Gastroesophageal sphincter (tissue), 4 donors: ENCODE results near the gene STH. TPM values are rescaled to one million over a fixed set of nuclear protein-coding genes. Genes with fewer than 3 reads are reported as not detected.

Experiments
- ATAC-seq: fragments of 150-250 bp; one replicate; pipeline ENCODE4 v1.9.1; 2016; ENCODE audit warnings: mild to moderate bottlenecking, moderate library complexity
- H3K27ac ChIP-seq, 4 donors: fragments of 200-600 bp; sonication (generic) in 3 of 4; 1 replicate in 3 of 4; 2 replicates in 1 of 4; pipeline ENCODE4 v1.5.1; 2016 to 2019
- H3K27me3 ChIP-seq: fragments of 200-600 bp; sonication (generic); one replicate; pipeline ENCODE4 v1.5.1; 2019
- H3K36me3 ChIP-seq, 2 donors: fragments of 200-600 bp; sonication (generic); one replicate each; pipeline ENCODE4 v1.5.1; 2019; ENCODE audit warnings: control low read depth in 1 of 2
- H3K4me1 ChIP-seq, 3 donors: fragments of 200-600 bp; sonication (generic); 1 replicate in 2 of 3; 2 replicates in 1 of 3; pipeline ENCODE4 v1.5.1; 2016 to 2019; ENCODE audit warnings: control low read depth in 2 of 3
- H3K4me3 ChIP-seq, 2 donors: fragments of 200-600 bp; sonication (generic); one replicate each; pipeline ENCODE4 v1.5.1; 2019; ENCODE audit warnings: mild to moderate bottlenecking in 1 of 2, moderate library complexity in 1 of 2
- H3K9me3 ChIP-seq, 3 donors: fragments of 200-600 bp; sonication (generic); one replicate each; pipeline ENCODE4 v1.5.1; 2017 to 2019; ENCODE audit warnings: control low read depth in 2 of 3
- CTCF ChIP-seq, 4 experiments: fragments of 200-600 bp in 2 of 4; fragments of 450-650 bp in 2 of 4; sonication (generic) in 1 of 4; IDR thresholded peaks; one replicate each; pipeline ENCODE4 v1.5.1; 2017 to 2019; ENCODE audit warnings: antibody characterized with exemption in 4 of 4, mild to moderate bottlenecking in 2 of 4, moderate library complexity in 2 of 4
- EP300 ChIP-seq: sonication (generic); formaldehyde crosslinking; IDR thresholded peaks from one replicate; pipeline ENCODE4 v1.6.1; 2017; ENCODE audit warnings: antibody characterized with exemption, mild to moderate bottlenecking
- POLR2A ChIP-seq, 2 donors: fragments of 450-650 bp; IDR thresholded peaks; one replicate each; pipeline ENCODE4 v1.6.1; 2017; ENCODE audit warnings: antibody characterized with exemption in 2 of 2, mild to moderate bottlenecking in 2 of 2, moderate library complexity in 1 of 2
- POLR2AphosphoS5 ChIP-seq: sonication (generic); formaldehyde crosslinking; IDR thresholded peaks from one replicate; pipeline ENCODE4 v1.6.1; 2017; ENCODE audit warnings: antibody characterized with exemption
- WGBS, 2 donors: methylation state at CpG; one replicate each; pipeline ENCODE4 v1.1.5; 2018; ENCODE audit warnings: low coverage in 1 of 2; 5-methylcytosine and 5-hydroxymethylcytosine counted together
- total RNA-seq, 4 donors: library from RNA; depleted of rRNA; stranded (reverse); fragments of >200 nt; gene quantifications; one replicate each; pipeline ENCODE4 v1.1.0, GENCODE V29; 2016

The STH gene
- total RNA-seq, 4 donors from 2014 or later: not detected

DNA sequence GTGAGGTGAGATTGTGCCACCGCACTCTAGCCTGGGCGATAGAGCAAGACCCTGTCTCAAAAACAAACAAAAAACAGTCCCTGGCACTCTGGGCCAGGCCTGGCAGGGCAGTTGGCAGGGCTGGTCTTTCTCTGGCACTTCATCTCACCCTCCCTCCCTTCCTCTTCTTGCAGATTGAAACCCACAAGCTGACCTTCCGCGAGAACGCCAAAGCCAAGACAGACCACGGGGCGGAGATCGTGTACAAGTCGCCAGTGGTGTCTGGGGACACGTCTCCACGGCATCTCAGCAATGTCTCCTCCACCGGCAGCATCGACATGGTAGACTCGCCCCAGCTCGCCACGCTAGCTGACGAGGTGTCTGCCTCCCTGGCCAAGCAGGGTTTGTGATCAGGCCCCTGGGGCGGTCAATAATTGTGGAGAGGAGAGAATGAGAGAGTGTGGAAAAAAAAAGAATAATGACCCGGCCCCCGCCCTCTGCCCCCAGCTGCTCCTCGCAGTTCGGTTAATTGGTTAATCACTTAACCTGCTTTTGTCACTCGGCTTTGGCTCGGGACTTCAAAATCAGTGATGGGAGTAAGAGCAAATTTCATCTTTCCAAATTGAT, 24.8 kb downstream of the STH start:
- Histone ChIP-seq H3K9me3 (no peaks in the 10 kb centered on the region), H3K4me3 (no peak overlapping the region), H3K27ac (no peak overlapping the region), H3K4me1 (peaks cover 0 to 16% (median 0%) of the 10 kb centered on the region in 3 donors), H3K27me3 (no peaks in the 10 kb centered on the region), H3K36me3 (peaks cover 0 to 50% of the 10 kb centered on the region in 2 donors)
- WGBS, 2 donors: 87 to 90% methylated on average over 3 to 6 of the region's 24 CpGs
- TF ChIP-seq POLR2A (IDR thresholded peaks at IDR 0.05) (no peak), CTCF (IDR thresholded peaks at IDR 0.05) (no peak), EP300 (no peak), POLR2AphosphoS5 (no peak)
- no peak for ATAC-seq

- H3K27ac ChIP-seq: no peak overlapping the region
- peaks cover 0 to 19% (median 0%) of the 10 kb centered on the region in 3 donors for H3K4me1 ChIP-seq
- ATAC-seq: no peak
- no peaks in the 10 kb centered on the region for H3K9me3 ChIP-seq
- TF ChIP-seq POLR2A (IDR thresholded peaks at IDR 0.05) (no peak), POLR2AphosphoS5 (no peak), CTCF (IDR thresholded peaks at IDR 0.05) (no peak), EP300 (no peak)
- H3K36me3 ChIP-seq: peaks cover 0 to 56% of the 10 kb centered on the region in 2 donors
- no peaks in the 10 kb centered on the region for H3K27me3 ChIP-seq
- no peak overlapping the region for H3K4me3 ChIP-seq
- 67% methylated on average over 9 of the region's 14 CpGs; no CpG with 5 or more reads in 1 of the 2 donors for WGBS, 2 donors
Measured at GRCh38 chr17:46024590-46024989, 25.5 kb downstream of the STH start.

DNA sequence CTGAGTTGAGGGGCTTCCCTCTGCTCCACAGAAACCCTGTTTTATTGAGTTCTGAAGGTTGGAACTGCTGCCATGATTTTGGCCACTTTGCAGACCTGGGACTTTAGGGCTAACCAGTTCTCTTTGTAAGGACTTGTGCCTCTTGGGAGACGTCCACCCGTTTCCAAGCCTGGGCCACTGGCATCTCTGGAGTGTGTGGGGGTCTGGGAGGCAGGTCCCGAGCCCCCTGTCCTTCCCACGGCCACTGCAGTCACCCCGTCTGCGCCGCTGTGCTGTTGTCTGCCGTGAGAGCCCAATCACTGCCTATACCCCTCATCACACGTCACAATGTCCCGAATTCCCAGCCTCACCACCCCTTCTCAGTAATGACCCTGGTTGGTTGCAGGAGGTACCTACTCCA, 26.0 kb downstream of the STH start:
- no peak for ATAC-seq
- TF ChIP-seq EP300 (no peak), POLR2A (IDR thresholded peaks at IDR 0.05) (no peak), POLR2AphosphoS5 (no peak), CTCF (IDR thresholded peaks at IDR 0.05) (no peak)
- WGBS, 2 donors: 86 to 96% methylated on average over 5 of the region's 10 CpGs
- Histone ChIP-seq H3K4me1 (peaks cover 0 to 19% (median 0%) of the 10 kb centered on the region in 3 donors), H3K27ac (peak overlapping the region in 2 of 4 donors; percentile 31 to 47), H3K9me3 (no peaks in the 10 kb centered on the region), H3K4me3 (no peak overlapping the region), H3K36me3 (peaks cover 0 to 59% of the 10 kb centered on the region in 2 donors), H3K27me3 (no peaks in the 10 kb centered on the region)

DNA sequence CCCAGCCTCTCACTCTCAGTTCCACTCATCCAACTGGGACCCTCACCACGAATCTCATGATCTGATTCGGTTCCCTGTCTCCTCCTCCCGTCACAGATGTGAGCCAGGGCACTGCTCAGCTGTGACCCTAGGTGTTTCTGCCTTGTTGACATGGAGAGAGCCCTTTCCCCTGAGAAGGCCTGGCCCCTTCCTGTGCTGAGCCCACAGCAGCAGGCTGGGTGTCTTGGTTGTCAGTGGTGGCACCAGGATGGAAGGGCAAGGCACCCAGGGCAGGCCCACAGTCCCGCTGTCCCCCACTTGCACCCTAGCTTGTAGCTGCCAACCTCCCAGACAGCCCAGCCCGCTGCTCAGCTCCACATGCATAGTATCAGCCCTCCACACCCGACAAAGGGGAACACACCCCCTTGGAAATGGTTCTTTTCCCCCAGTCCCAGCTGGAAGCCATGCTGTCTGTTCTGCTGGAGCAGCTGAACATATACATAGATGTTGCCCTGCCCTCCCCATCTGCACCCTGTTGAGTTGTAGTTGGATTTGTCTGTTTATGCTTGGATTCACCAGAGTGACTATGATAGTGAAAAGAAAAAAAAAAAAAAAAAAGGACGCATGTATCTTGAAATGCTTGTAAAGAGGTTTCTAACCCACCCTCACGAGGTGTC, 26.6 kb downstream of the STH start:
- Histone ChIP-seq H3K27ac (peak overlapping the region in 2 of 4 donors; percentile 42 to 47), H3K4me1 (peaks cover 0 to 19% (median 0%) of the 10 kb centered on the region in 3 donors), H3K4me3 (no peak overlapping the region), H3K36me3 (peaks cover 0 to 65% of the 10 kb centered on the region in 2 donors), H3K27me3 (no peaks in the 10 kb centered on the region), H3K9me3 (no peaks in the 10 kb centered on the region)
- TF ChIP-seq POLR2AphosphoS5: no peak
- no peak for TF ChIP-seq EP300
- TF ChIP-seq CTCF (IDR thresholded peaks at IDR 0.05): no peak
- TF ChIP-seq POLR2A (IDR thresholded peaks at IDR 0.05): no peak
- no peak for ATAC-seq
- 56 to 65% methylated on average over 2 of the region's 8 CpGs for WGBS, 2 donors
